ENCODE data around the gene CCDC102A. TPM values are rescaled to one million over a fixed set of nuclear protein-coding genes. Genes with fewer than 3 reads are reported as not detected.

The CCDC102A gene
- total RNA-seq, 1 donor from 2014 or later: 11.3 TPM

DNA sequence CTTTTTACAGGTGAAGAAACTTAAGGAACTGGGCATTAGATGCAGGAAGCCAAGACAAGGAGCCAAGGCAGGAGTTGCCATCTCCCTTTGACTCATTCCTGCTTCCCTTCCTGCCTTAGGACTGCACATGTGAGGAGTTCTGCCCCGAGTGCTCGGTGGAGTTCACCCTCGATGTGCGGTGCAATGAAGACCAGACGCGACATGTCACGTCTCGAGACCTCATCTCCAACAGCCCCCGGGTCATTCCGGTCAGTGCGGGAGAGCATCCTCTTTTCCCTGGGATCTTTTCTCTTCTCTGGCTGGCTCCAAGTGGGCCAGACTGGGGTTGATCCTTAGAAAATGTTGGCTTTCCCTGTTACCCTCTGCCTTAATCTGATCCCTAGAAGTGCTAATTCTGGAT lies 67.3 kb downstream of the CCDC102A start:
- no peak for DNase-seq
- Histone ChIP-seq H3K4me1 (peaks cover 44% of the 10 kb centered on the region), H3K27ac (no peak overlapping the region), H3K4me3 (no peak overlapping the region), H3K36me3 (peaks cover 96% of the 10 kb centered on the region), H3K27me3 (no peaks in the 10 kb centered on the region), H3K9me3 (no peaks in the 10 kb centered on the region)
- intact Hi-C loops (cut with DNase I): no loop called here
- no peak for ATAC-seq
- TF ChIP-seq, protein P1, sequence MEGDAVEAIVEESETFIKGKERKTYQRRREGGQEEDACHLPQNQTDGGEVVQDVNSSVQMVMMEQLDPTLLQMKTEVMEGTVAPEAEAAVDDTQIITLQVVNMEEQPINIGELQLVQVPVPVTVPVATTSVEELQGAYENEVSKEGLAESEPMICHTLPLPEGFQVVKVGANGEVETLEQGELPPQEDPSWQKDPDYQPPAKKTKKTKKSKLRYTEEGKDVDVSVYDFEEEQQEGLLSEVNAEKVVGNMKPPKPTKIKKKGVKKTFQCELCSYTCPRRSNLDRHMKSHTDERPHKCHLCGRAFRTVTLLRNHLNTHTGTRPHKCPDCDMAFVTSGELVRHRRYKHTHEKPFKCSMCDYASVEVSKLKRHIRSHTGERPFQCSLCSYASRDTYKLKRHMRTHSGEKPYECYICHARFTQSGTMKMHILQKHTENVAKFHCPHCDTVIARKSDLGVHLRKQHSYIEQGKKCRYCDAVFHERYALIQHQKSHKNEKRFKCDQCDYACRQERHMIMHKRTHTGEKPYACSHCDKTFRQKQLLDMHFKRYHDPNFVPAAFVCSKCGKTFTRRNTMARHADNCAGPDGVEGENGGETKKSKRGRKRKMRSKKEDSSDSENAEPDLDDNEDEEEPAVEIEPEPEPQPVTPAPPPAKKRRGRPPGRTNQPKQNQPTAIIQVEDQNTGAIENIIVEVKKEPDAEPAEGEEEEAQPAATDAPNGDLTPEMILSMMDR (IDR thresholded peaks at IDR 0.05): no peak

DNA sequence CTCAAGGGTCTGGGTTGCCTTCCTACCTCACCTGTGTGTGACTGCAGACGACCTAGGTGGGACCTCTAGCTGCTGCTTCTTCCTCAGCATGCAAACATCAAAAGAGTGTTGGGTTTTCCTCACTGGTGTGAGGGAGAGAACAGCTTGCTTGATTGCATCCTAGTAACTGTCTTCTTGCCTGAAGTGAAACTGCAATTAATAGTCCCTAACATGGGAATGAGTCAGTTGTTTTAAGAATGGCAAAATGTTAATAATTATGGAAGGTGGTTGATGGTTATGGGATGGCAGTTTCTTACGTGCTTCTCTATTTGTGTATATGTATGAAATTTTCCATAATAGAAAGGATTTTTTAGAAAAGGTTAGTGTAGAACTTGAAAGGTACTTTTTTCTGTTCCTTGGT lies 68.0 kb downstream of the CCDC102A start:
- ATAC-seq (no peak), DNase-seq (no peak)
- intact Hi-C loops (cut with DNase I): no loop called here
- Histone ChIP-seq H3K27me3 (no peaks in the 10 kb centered on the region), H3K4me1 (peaks cover 48% of the 10 kb centered on the region), H3K4me3 (no peak overlapping the region), H3K36me3 (peaks cover 93% of the 10 kb centered on the region), H3K9me3 (no peaks in the 10 kb centered on the region), H3K27ac (no peak overlapping the region)
- TF ChIP-seq, protein P1 (IDR thresholded peaks at IDR 0.05): no peak

DNA sequence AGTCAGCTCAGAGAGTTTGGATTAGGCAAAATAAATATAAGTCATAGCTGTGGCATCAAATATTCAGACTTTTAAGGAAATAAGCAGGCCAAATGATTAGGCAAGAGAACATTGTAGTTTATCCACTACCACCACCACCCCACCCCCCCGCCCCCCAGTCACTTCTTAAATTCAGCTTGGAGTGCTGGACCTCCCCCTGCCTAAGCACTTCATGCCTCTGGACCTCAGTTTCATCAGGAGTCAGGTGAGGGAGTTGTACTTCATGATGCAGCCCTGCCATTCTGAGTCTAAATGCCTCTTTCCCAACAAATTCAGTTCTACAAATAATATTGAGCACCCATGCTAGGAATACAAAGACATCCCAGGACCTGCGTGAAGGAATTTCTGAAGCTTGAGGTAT lies 71.8 kb downstream of the CCDC102A start:
- TF ChIP-seq, protein P1 (IDR thresholded peaks at IDR 0.05): no peak
- intact Hi-C loops (cut with DNase I): no loop called here
- no peak overlapping the region for H3K4me3 ChIP-seq
- peaks cover 28% of the 10 kb centered on the region for H3K4me1 ChIP-seq
- peak; percentile 16 for ATAC-seq
- H3K9me3 ChIP-seq: no peaks in the 10 kb centered on the region
- DNase-seq: no peak
- no peak overlapping the region for H3K27ac ChIP-seq
- peaks cover 71% of the 10 kb centered on the region for H3K36me3 ChIP-seq
- H3K27me3 ChIP-seq: no peaks in the 10 kb centered on the region

DNA sequence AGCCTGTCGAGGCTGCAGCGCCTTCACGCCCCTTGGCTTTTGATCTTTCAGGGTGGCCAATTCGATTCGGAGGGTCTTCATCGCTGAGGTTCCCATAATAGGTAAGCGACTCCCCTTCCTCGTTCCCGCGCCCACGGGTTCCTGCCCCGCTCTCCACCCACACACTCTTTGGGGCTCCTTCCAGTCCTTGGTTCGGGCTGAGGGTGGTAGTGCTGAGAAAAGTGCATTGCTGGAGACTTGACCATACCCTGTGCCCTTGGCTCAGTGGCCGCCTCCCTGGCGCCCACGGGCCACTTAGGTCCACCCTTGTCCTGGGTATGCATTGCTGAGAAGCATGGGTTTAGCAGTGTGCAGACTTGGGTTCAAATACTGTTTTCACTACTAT lies 73.4 kb downstream of the CCDC102A start:
- Histone ChIP-seq H3K4me1 (peaks cover 27% of the 10 kb centered on the region), H3K36me3 (peaks cover 71% of the 10 kb centered on the region), H3K27me3 (no peaks in the 10 kb centered on the region), H3K4me3 (peak overlapping the region; percentile 95), H3K27ac (peak overlapping the region; percentile 93), H3K9me3 (no peaks in the 10 kb centered on the region)
- intact Hi-C loops (cut with DNase I): no loop called here
- TF ChIP-seq, protein P1 (IDR thresholded peaks at IDR 0.05): no peak
- ATAC-seq (peak; percentile 55), DNase-seq (no peak)

DNA sequence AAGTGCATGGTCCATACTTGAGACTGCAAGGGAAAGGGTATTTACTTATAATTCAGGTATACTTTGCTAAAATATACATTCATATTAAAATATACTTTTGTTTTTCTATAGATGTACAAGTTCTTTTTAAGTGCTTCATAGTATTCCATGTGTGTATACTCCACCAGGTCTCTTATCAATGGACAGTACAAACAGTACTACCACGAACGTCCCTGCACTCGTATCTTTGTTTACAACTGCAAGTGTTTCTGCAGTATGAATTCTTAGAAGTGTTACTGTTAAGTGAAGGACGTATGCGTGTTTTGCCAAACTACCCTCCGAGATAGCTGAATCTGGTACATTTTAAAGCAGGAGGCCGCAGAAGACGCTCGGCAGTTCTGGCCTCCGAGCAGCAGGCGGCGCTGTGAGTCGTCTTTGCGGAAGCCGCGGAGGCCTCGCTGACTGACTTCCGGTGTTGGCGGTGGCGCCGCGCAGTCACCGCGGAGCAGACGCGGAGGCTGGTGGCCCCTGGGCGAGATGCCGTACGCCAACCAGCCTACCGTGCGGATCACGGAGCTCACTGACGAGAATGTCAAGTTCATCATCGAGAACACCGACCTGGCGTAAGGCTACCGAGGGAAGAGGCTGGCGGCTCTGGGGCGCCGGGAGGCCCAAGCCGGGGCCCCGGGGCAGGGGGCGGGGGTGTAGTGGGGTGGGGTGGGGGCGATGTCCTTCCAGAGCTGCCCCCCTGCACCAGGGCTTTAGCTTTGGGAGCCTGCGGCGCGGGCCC lies 74.0 kb downstream of the CCDC102A start, which contains the start of gene POLR2C:
Gene POLR2C (plus strand): TSS at position 471 of the 769 bp plus-strand sequence. CDS start 46 bp downstream, at position 517.
- peak; percentile 97 for ATAC-seq
- Histone ChIP-seq H3K27ac (peak within 1 kb of the TSS; percentile 93), H3K4me3 (peak within 1 kb of the TSS; percentile 95), H3K27me3 (no peaks in the 10 kb centered on the region), H3K4me1 (peaks cover 27% of the 10 kb centered on the region), H3K36me3 (peaks cover 71% of the 10 kb centered on the region), H3K9me3 (no peaks in the 10 kb centered on the region)
- intact Hi-C loops (cut with DNase I): no loop called here
- TF ChIP-seq, protein P1 (IDR thresholded peaks at IDR 0.05): peak; percentile 99
- peak; percentile 95 for DNase-seq

Other genes starting within 250 kb of the CCDC102A start
- 3.8 TPM for gene CCL22, start 177.8 kb downstream of the CCDC102A start, total RNA-seq
- 47.5 TPM for gene CX3CL1, start 164.1 kb downstream of the CCDC102A start, total RNA-seq
- 15.5 TPM for gene CCL17, start 131.8 kb downstream of the CCDC102A start, total RNA-seq
- 31.2 TPM for gene CIAPIN1, start 89.2 kb downstream of the CCDC102A start, total RNA-seq
- gene COQ9, start 89.1 kb downstream of the CCDC102A start, total RNA-seq: 35.2 TPM
- 85.1 TPM for gene POLR2C, start 73.9 kb downstream of the CCDC102A start, total RNA-seq
- gene DOK4, start 50.1 kb downstream of the CCDC102A start, total RNA-seq: 55.1 TPM
- 1.9 TPM for gene ADGRG5, start 6.1 kb upstream of the CCDC102A start, total RNA-seq
- gene ADGRG1, start 92.1 kb upstream of the CCDC102A start, total RNA-seq: 66.9 TPM
- 5.8 TPM for gene ADGRG3, start 131.7 kb upstream of the CCDC102A start, total RNA-seq
- gene DRC7, start 158.2 kb upstream of the CCDC102A start, total RNA-seq: not detected
- 16.6 TPM for gene KATNB1, start 199.2 kb upstream of the CCDC102A start, total RNA-seq

Measured in upper lobe of right lung (tissue), 1 donor.